ENCODE results near the gene CAMK1D. TPM values are rescaled to one million over a fixed set of nuclear protein-coding genes. Genes with fewer than 3 reads are reported as not detected.
"Not testable (repeated sequence)": the region's sequence is repeated elsewhere in the genome, so short reads cannot be mapped to it uniquely, and the experiment has no call there.

CAMK1D gene
- total RNA-seq, 1 donor from 2014 or later = 17.6 TPM

DNA sequence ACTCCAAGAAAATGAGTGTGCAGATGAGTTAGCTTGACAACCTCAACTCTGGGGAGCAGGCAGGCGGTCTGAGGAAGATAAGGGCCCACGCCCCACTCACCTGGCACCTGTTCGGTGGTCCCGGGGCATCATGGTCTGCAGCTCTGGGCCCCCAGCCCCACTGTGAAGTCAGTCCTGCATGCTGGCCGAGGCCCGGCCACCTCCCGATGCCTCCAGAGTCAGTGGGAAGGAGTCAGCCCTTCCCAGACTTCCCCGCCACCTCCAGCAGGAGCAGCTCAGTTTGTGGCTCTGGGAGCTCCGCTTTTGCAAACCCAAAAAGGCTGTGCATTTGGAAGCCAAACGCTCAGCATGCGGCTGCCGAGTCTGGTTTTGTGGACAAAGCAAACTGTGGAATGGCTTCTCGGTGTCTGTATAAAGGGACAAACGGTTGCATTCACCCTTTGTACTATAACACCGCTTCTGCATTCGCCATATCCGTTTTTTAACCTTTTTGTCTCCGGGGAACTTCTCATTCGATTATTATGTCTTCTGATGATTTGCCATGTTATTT, 484.8 kb downstream of the CAMK1D start:
- intact Hi-C loops (cut with micrococcal nuclease) = no loop called here

DNA sequence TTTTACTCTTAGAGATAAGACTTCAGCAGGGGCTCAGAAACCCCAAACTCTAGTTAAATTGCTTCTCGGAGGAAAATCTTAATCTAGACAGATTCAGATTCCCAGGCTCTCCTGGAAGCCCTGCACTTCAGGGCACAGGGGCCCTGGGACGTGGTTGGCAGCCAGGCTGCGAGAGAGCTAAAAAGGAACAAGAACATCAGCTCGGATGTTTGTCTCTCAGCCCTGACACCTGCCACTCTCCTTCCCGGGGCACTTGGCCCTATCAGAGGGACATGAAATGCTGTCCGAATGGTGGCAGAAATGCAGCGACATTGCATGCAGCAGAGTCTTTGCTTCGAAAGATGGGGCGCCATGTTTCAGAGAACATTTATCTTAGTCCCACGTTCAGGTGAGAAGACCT, 485.4 kb downstream of the CAMK1D start:
- intact Hi-C loops (cut with micrococcal nuclease) = no loop called here

DNA sequence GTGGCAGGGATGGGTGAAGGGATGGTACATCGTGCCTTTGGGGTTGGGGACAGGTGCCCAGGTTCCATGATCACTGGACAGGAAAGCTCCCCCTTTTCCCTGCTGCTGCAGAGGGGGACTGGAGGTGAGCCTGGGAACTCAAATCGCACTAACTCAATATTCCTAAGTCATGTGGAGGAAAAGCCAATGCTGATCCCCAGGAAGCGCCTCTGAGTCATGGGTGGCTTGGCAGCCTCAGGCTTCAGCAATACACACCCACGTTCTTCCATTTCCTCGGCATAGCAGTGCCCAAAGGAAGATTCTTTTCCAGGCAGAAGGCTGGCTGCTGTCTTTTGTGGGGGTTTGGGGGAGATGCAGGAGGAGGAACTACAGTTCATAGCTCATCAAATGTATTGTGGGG, 486.4 kb downstream of the CAMK1D start:
- intact Hi-C loops (cut with micrococcal nuclease) = no loop called here

DNA sequence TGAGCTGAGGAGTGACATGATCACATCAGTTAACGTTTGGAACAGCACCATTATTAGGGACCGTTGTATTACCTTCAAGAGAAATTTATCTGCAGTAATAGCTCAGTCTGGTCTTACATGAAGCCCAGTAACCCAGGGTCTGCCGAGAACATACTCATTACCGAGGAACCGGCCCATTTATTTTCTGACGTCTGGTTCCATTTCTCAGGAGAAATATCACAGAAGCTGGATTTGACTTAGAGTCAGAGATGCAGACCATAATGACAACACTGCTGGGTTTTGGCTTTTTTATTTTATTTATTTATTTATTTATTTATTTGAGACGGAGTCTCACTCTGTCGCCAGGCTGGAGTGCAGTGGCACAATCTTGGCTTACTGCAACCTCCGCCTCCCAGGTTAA, 489.0 kb downstream of the CAMK1D start:
- intact Hi-C loops (cut with micrococcal nuclease) = no loop called here

DNA sequence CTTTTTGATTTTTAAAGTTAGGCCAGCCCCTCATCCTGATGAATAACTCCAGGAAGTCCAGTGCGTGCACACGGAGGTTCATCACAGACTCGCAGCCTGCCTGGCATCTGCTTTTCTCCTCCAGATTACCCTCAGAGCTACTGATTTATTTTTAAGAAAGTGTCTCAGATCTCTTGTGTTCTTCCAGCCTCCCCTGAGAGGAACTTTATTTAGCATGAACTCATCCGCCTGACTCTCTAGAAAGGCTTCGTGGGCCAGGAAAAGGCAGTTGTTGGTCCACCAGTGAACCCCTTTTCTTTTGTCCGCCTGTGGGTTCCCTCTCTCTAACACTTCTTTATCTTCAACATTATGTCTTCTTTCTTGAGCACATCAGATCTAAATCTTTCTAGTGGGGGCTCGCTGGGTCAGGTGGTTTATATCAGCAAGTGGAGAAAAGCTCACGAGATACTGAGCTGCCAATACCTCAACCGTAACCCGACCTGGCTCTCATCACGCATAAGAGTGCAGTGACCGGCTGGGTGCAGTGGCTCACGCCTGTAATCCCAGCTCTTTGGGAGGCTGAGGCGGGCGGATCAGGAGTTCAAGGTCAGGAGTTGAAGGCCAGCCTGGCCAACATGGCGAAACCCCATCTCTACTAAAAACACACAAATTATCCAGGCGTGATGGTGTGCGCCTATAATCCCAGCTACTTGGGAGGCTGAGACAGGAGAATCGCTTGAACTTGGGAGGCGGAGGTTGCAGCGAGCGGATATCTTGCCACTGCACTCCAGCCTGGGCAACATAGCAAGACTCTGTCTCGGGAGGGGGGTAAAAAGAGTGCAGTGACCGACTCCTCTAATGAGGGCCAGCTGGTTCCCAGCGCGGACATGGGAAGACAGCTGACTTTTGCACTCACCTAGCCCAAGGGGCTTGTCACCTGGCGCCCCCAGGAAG, 489.9 kb downstream of the CAMK1D start:
- intact Hi-C loops (cut with micrococcal nuclease) = no loop called here

DNA sequence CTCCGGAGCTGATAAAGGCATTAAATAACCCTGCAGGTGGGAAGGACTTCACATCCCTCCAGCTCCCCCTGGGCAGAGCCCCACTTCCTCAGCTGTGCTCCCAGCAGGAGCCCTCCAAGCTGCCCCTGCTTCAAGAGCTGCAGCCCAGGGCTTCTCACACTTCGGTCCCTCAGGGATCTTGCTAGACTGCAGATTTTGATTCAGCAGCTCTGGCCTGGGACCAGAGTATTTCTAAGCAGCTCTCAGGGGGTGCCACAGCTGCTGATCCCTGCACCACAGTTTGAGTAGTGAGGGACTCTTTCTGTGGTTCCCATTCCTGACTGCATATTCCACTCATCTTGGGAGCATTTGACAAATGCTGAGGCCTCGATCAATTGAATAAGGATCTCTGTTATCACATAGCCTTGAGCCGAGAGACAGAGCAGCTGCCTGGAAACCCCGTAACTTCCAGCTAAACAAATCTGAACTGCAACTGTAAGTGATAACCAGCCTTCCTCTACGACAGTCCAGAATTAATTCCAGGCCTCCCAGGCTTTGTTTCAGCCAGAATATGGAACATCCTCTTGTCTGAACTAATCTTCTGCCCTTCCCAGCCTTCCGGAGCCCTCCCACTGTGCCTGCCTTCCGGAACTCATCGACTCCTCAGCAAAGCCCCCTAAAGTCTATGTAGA, 490.7 kb downstream of the CAMK1D start:
- intact Hi-C loops (cut with micrococcal nuclease) = no loop called here

DNA sequence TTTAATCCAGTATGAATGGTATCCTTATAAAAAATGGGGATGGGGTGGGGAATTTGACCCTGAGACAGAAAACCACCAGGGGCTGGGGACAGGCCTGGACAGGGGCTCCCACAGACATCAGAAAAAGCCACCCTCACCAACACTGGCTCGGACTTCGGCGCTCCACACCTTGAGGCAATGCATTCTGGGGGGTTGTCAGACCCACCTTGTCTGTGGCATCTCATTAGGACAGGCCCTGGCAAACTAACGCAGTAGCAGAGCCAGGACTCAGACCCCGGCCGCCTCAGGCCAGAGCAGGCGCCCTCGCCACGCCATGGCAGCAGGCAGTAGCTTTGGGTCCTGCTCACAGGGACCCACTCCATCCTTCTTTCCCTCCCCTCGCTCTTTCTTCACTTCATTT, 492.1 kb downstream of the CAMK1D start:
- intact Hi-C loops (cut with micrococcal nuclease) = no loop called here

DNA sequence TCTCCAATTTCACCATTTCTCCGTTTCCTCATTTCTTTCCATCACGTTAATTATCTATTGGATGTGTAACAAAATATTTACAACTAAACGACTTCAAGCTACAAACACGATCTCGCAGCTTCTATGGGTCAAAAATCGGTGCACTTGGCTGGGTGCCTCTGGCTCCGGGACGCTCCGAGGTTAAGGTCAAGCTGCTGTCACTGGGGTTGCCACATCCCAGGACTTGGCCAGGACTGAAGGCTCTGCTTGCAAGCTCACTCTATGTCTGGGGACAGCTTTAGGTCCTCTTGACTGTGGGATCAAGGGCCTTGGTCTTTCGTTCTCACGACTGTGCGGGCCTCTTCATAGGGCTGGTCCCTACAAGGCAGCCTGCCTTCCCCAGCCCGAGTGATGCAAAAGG, 492.5 kb downstream of the CAMK1D start:
- intact Hi-C loops (cut with micrococcal nuclease) = no loop called here

DNA sequence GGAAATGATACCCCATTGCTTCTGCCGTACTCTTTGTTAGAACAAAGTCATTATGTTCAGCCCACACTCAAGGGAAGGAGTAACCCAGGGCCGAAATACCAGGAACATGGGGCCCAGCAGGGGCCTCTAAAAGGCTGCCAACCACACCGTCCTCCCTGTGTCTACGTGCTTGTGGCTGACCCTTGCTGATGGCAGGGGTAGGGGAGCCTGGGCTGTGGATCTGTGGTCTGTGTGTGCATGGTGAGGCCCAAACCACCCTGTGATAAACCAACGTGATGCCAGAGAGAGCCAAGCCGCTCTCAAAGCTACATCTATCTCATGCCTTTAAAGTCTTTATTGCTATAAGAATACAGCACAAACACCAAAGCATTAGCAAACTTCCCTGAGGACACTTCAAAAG, 493.0 kb downstream of the CAMK1D start:
- intact Hi-C loops (cut with micrococcal nuclease) = no loop called here

DNA sequence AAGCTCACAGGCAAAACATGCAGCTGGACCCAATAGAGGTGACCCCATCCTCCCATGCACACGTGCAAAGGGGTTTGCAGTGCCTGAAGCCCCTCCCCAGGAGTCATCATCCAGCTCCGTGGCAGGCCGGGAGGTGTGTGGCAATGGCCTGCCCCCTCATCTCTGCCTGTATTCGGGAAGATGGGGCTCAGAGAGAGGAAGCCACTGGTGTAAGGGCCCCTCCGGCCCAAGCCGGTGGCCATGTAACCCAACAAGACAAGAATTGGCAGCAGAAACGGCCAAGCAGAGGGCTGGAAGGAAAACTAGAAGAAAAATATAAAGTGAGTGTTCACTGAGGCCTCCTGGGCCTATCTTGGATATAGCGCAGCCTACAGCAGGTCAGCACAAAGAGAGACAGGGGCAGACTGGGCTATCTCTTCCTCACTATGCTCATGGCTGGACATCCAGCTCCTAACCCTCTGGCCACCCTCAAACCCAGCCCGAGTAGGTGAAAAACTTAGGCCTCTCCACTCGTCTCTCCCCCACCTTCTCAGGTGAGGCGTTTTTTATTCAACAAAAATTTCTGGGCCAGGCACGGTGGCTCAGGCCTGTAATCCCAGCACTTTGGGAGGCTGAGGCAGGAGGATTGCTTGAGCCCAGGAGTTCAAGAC, 494.1 kb downstream of the CAMK1D start:
- intact Hi-C loops (cut with micrococcal nuclease) = no loop called here

DNA sequence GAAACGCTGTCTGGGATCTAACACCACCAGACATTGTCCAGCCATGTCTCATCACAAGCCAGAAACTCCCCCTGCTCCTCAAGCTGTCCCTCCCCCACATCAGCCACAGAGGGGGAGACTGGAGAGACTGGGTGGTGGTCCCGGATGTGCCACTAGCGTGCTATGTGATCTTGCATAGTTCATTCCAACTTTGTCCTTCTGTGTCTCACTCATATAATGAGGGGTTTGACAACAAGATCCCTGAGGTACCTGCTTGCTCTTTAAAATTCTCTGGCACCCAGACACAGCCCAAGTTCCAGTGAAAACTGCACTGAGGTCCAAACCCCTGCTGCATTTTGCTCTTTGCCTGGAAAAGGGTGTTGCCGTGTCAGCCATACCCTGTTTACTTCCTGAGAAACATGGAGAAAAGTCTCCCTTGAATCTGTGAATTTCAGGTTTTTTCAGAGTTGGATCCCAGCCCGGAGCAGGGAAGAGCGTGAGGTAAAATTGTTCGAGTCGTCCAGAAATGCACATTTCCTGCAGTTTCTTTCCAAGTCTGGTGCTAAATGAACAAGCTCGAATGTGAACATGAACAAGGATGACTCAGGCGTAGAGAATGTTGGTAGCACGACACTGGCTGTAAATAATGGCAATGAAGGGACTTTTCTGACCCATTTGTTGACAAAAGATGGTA, 495.6 kb downstream of the CAMK1D start:
- intact Hi-C loops (cut with micrococcal nuclease) = no loop called here

DNA sequence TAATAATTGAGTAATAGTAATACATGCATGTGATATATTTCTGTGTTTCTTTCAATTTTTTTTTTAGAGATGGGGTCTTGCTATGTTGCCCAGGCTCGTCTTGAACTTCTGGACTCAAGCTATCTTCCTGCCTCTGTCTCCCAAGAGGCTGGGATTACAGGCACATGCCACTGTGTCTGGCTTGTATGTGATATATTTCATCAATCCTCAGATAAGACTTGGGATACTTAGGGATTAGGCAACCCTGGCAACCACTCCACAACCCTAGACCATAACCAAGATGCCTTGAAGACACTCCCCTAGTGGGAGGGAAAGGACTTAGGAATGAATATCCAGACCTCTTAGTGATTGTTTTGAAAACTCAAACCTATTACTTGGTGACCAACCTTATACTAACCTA, 497.4 kb downstream of the CAMK1D start:
- intact Hi-C loops (cut with micrococcal nuclease) = no loop called here

DNA sequence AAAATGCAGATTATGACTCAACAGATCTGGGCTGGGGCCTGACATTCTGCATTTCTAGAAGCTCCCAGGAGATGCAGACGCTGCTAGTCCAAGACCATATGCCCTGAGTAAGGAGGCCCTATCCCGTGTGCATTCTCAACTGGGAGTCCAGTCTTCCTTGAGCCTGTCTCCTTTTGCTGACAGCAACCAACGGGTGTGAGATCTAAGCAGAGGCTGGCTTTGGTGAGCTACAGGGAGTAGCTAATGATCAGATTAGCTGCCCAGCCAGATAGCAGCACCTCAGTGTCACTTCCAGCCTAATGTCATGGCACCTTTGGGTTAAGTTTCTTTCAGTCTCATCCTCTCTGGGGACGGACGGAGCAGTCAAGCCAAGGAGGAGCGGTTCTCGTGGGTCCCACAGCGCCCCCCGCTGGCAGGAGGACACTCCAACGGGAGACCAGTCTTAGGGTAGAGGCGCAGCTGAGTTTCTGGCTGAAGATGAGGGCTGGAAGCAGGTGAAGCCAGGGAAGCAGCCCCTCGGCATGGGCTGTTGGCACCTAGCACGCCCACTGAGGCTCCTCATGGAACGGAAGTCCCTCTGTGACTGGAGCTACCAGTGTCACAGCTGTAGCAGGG, 498.1 kb downstream of the CAMK1D start:
- intact Hi-C loops (cut with micrococcal nuclease) = no loop called here

DNA sequence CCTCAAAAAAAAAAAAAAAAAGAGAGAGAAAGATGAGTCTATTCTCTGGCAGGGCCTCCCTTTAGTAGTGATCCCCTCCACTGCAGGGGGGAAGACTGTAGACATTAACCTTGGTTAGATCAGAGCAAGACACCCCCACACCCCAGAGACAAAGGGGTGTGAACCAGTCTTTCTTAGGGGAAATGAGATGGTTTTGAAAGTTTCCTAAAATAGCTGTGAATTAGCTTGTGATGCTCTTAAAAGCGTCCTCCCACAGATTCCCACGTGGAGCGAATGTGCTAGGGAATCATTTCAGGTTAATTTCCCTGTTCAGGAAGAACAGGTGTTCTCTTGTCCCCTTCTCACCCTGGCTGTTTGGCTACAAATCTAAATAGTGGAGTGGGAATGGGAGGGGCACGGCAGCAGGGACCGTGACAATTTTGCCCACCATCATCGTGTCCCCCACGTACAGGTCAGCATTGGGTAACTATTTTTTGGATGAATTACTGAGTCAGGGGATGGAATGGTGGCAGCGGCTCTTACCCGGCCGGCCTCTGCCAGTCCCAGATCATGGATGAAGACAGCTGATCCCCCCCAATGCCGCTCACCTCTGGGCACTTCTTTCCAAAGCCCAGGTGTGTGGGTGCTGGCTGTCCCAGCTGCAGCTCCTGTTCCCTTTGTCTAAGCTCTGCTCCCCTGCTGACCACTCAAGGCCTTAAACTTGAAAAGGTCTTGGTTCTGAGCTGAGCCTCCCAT, 499.3 kb downstream of the CAMK1D start:
- intact Hi-C loops (cut with micrococcal nuclease) = no loop called here

DNA sequence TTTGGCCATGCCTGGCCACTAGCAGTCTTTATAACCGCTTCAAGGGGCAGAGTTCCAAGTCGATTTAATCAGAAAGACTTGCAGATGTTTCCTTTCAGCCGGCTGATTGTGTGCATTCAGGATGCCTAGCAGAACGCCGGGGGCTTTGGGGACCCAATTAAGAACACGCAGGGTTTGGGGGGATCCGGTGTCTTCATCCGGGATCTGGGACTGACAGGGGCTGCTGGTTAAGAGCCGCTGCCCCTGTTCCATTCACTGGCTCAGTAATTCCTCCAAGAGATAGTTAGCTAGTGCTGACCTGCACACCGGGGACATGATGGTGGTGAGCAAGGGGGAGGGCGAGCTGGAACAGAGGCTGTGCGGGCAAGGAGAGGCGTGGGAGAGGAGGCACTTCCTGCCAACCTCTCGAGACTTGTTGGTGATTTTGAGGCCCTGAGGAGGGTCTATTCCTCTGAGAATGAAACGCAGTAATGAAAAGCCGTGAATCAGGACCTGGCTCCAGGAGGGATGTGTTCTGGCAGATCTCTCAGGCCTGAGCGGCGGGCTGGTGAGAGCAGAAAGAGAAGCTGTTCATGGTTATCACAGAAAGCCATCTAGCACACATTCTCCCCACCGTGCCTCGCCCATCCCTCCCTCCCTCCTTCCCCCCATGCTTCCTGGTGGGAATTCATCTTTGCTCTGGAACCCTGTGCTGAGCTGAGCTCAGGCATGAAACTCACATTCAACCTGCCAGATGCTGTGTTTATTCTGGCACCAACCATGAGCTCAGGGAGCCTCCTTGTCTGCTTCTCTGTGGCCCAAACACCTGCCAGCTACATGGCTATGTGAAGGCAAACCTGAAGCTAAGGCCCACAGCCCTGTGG, 500.2 kb downstream of the CAMK1D start:
- intact Hi-C loops (cut with micrococcal nuclease) = no loop called here

DNA sequence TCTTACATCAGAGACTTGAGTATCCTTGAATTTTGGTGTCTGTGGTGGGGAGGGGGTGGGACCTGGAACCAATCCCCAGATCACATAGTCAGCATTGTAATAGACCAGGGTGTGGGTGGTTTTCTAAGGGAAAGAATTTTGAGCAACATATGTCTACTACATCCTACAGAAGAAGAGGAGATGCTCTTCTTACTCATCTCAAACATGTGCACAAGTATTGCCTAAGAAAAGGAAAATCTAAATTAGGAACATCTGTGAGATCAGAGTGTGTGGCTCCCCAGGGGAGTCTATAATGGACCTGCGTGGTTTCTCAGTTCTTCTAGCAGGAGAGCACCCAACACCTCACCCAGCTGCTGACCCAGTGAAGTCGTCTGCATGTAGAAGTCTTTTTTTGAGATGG, 503.3 kb downstream of the CAMK1D start:
- intact Hi-C loops (cut with micrococcal nuclease) = no loop called here

DNA sequence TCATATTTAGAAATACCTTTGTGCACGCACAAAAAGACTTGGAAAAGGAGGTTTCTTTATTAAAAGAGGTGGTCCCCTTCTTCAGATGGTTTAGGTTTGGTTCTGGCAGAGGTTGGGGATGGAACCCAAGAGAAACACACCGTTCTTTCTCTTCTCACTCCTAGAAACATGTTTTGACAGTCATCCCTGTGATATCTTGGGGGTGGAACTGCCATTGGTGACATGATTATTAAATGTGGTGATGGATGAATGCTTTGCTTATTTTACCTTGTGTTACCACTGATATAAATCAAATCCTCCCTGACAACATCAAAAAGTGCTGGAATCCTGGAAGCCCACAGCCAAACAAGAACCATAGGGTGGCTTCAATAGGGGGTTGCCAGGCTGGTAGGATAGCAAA, 505.6 kb downstream of the CAMK1D start:
- intact Hi-C loops (cut with micrococcal nuclease) = no loop called here

DNA sequence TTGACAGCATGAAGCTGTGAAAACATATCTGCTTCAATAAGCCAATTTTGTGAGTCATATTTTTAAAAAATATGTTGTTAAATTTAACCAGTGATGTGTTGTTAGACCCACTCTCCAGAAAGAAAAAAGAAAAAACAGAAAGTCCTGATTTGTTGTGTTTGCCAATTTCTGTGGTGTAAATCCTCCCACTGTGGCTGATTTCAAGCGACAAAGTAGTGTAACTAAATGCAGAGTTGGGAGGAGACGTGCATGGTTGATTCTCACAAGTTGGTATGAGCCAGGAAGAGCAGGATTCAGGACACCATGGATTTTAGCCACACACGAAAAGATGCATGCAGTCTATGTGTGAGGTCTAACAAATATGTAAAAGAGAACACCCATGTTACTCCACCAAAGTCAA, 513.1 kb downstream of the CAMK1D start:
- intact Hi-C loops (cut with micrococcal nuclease) = no loop called here

DNA sequence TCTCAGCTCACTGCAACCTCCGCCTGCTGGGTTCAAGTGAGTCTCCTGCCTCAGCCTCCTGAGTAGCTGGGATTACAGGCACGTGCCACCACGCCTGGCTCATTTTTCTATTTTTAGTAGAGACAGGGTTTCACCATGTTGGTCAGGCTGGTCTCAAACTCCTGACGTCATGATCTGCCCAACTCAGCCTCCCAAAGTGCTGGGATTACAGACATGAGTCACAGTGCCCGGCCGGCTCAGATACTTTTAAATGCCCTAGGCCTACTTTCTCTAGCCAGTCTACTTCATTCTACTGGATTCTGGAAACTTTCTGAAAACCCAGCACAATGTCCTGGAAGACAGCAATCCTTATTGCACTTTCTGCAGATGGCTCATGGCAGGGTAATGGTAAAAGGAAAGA, 516.2 kb downstream of the CAMK1D start:
- intact Hi-C loops (cut with micrococcal nuclease) = not testable (repeated sequence)

Data from T-helper 1 cell treated with Interleukin-12 subunit alpha and Interleukin-12 subunit beta and Interleukin-4 antibody, amounts not matched to agents 30 ng/mL and 1 ng/mL, for 36 hours (primary cell).